Activated CD4-positive, alpha-beta T cell treated with anti-CD3 and anti-CD28 coated beads, Interleukin-2, amount 10 ng/mL, durations not matched to agents 24 days and 14 days (primary cell): ENCODE measurements around the gene PIGN. TPM values are rescaled to one million over a fixed set of nuclear protein-coding genes. Genes with fewer than 3 reads are reported as not detected.

ENCODE experiments used
- total RNA-seq: library from RNA; stranded (reverse); gene quantifications from 2 replicates; pipeline ENCODE4 v1.2.3, GENCODE V29; 2022

PIGN gene
- total RNA-seq, 1 donor from 2014 or later, result 32.0 TPM

Other genes starting within 250 kb of the PIGN start
- 30.6 and 31.1 TPM in 2 replicates for gene RELCH, start 199 bp upstream of the PIGN start, total RNA-seq
- 14.0 and 16.4 TPM in 2 replicates for gene TNFRSF11A, start 138.3 kb upstream of the PIGN start, total RNA-seq